ENCODE data around the gene MED26.
A peak's percentile ranks its signal among the peaks of the same experiment; 100 is the strongest.
"Not testable (repeated sequence)": the region's sequence is repeated elsewhere in the genome, so short reads cannot be mapped to it uniquely, and the experiment has no call there.

Gene MED26, protein sequence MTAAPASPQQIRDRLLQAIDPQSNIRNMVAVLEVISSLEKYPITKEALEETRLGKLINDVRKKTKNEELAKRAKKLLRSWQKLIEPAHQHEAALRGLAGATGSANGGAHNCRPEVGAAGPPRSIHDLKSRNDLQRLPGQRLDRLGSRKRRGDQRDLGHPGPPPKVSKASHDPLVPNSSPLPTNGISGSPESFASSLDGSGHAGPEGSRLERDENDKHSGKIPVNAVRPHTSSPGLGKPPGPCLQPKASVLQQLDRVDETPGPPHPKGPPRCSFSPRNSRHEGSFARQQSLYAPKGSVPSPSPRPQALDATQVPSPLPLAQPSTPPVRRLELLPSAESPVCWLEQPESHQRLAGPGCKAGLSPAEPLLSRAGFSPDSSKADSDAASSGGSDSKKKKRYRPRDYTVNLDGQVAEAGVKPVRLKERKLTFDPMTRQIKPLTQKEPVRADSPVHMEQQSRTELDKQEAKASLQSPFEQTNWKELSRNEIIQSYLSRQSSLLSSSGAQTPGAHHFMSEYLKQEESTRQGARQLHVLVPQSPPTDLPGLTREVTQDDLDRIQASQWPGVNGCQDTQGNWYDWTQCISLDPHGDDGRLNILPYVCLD

DNA sequence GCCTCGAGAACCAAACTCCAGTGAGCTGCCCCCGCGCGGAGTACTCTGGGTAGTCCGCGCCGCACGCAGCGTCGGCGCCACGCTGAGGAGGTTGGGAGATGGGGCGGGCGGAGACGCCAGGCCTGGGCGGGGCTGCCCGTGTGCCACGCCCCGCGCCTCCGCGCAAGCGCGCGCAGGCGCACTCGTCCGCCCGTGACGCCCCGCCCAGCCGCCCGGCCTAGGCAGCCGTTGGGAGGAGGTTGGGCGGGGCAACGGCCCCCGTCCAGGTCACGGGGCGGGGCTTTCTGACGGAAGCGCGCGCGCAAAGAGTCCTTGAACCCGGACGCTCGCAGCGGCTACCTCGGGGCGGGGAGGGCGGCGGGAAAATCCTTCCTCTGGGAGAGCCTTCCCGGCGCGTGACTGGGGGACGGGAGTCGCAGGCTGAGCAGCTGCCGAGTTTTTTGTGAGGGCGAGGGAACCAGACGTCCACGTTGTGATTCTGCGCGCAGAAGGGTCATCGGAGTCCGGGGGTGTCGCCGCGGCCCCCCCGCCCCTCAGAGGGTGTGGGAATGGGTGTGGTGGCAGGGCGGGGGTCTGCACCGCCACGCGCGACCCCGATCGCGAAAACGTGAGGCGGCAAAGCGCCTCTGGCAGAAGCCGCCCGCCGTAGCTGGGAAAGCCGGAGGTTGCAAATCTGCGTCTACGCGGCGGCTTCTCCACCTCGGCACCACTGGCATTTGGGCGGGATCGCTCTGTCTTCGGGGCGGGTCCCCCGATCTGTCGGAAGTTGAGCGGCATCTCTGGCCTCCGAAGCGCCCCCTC is at the start of gene MED26:
TSS of gene MED26 (minus strand) at position 22 of the 801 bp plus-strand sequence. CDS start 261 bp downstream, outside the sequence.
- DNase-seq = peak; percentile 95

DNA sequence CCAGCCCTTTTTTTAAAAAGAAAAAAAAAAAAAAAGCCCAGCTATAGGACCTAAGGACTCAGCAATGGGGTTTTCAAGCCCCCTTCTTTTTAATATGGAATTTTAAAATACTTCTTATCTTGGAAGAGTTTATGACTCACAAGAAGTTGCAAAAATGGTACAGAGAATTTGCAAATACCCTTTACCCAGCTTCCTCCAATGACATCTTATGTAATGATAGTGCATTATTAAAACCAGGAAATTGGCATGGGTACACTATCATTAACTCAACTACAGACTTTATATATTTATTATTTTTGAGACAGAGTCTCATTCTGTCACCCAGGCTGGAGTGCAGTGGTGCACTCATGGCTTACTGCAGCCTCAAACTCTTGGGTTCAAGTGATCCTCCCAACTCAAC is 49.1 kb upstream of the MED26 start:
- DNase-seq = no peak

DNA sequence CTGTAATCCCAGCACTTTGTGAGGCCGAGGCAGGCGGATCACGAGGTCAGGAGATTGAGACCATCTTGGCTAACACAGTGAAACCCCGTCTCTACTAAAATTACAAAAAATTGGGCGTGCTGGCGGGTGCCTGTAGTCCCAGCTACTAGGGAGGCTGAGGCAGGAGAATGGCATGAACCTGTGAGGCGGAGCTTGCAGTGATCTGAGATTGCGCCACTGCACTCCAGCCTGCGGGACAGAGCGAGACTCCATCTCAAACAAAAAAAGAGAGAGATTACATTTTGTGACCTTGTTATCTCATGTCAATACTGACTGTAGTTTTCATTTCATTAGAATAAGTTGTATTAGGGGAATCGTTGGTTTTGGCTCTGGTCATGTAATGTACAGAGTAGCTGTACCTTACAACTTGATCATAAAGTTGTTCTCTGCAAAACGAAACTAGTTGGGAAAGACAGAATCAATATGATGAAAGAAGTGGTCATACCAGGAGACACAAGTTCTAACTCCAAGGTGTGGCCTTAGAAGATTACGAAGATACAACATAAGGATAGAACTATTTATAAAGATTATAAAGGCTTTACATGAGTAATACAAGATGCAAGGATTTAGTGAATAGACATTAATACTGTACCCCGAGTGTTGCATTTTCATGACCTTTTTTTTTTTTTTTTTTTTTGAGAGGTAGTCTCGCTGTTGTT is 48.2 kb upstream of the MED26 start:
- DNase-seq = no peak

- DNase-seq = not testable (repeated sequence)
Observed at GRCh38 chr19:16673839-16674238, 45.8 kb upstream of the MED26 start.

DNA sequence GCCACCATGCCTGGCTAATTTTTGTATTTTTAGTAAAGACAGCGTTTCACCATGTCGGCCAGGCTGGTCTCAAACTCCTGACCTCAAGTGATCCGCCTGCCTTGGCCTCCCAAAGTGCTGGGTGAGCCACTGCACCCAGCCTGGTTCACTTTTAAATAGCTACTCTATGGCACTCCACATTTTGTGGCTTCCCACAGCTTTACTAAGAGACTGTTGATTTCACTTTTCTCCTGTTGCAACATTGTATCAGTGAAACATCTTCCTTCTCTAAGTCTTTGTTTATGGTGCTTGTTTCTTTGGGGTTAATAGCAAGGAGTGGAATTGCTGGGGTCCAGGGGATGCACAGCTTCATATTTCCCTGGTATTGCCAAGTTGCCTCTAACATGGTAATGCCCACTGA is 45.2 kb upstream of the MED26 start:
- no peak for DNase-seq

- no peak for DNase-seq
Observed at GRCh38 chr19:16671652-16672274, 43.8 kb upstream of the MED26 start.

DNA sequence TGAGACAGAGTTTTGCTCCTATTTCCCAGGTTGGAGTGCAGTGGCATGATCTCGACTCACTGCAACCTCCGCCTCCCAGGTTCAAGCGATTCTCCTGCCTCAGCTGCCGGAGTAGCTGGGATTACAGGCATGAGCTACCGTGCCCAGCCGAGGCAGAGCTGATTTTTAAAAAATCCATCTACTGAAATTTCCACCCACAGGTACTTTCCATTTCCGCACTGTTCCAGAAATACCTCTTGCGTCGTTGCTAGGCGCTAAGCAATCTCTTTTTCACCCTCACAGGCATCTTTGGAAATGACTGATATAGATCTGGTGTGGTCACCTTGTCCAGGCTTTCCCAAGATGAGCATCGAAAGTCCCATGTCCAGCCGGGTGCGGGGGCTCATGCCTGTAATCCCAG is 42.3 kb upstream of the MED26 start:
- no peak for DNase-seq

DNA sequence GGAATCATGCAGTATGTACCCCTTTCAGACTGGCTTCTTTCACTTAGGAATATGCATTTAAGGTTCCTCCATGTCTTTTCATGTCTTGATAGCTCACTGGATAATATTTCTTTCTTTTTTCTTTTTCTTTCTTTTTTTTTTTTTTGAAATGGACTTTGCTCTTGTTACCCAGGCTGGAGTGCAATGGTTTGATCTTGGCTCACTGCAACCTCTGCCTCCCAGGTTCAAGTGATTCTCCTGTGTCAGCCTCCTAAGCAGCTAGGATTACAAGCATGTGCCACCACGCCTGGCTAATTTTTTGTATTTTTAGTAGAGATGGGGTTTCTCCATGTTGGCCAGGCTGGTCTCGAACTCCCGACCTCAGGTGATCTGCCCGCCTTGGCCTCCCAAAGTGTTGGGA is 40.7 kb upstream of the MED26 start:
- DNase-seq = not testable (repeated sequence)

DNA sequence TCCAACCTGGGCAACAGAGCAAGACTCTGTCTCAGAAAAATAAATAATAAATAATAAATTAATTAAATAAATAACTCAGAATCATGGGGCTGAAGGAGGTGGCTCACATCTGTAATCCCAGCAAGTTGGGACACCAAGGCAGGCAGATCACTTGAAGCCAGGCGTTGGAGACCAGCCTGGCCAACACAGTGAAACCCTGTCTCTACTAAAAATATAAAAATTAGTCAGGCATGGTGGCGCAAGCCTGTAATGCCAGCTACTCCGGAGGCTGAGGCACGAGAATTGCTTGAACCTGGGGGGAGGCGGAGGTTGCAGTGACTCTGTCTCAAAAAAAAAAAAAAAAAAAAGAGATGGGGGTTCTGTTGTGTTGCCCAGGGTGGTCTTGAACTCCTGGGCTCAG is 40.2 kb upstream of the MED26 start:
- no peak for DNase-seq

- peak; percentile 34 for DNase-seq
Observed at GRCh38 chr19:16661480-16662034, 33.6 kb upstream of the MED26 start.

DNA sequence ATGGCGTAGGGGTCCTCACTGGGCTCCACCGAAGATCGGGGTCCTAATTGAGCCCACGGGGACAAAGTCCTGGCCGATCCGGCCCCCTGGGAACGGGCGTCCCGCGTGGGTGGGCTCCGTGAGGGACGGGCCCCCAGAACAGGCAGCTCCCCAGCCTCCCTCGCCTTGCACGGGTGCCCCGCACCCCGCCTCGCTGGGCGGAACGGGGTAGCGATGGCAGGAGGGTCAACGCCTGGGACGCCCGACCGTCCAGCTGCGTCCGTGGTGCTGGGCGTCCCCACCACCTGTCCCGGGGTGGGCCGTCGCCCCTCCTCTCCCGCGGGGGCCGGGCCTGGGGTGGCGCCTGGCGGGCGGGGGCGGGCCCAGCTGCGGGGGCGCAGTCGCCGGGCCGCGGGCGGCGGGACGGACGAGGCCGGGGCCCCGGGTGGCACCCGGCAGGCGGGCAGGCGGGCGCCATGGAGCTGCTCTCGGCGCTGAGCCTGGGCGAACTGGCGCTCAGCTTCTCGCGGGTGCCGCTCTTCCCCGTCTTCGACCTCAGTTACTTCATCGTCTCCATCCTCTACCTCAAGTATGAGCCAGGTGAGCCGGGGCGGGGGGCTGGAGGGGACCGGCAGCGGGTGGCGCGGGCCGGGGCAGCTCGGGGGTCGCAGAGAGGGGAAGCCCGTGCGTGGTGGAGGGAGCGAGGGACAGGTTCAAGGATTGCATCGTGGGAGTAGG is 32.9 kb upstream of the MED26 start, which contains the start of gene TMEM38A:
TSS of gene TMEM38A (plus strand) at position 377 of the 717 bp plus-strand sequence. CDS start at position 456, 79 bp downstream.
- no peak for DNase-seq

GRCh38 chr19:16659832-16660708 is 32.1 kb upstream of the MED26 start, which contains the start of gene SMIM7:
Gene SMIM7 (minus strand): TSS chr19:16660144. CDS start chr19:16660110, 34 bp downstream.
- peak; percentile 98 for DNase-seq

DNA sequence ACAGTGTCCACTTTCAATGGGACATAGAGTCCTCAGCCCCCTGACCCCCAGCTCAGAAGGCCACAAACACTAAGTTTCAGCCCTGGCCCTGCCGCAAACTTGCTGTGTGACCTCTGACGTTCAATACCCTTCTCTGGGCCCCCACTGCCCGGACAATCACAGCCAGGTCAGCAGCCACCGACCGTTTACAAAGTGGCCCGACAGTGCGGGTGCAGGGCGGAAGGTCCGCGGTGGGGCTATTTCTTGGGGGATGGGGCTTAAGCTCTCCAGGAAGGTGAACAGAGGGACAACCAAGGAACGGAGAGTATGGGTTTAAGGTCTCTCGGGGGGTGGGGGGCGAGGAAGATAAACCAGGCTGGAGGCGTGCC is 31.4 kb upstream of the MED26 start:
- no peak for DNase-seq

GRCh38 chr19:16657384-16657783 is 29.4 kb upstream of the MED26 start:
- DNase-seq = no peak

GRCh38 chr19:16655727-16656126 is 27.7 kb upstream of the MED26 start:
- no peak for DNase-seq

DNA sequence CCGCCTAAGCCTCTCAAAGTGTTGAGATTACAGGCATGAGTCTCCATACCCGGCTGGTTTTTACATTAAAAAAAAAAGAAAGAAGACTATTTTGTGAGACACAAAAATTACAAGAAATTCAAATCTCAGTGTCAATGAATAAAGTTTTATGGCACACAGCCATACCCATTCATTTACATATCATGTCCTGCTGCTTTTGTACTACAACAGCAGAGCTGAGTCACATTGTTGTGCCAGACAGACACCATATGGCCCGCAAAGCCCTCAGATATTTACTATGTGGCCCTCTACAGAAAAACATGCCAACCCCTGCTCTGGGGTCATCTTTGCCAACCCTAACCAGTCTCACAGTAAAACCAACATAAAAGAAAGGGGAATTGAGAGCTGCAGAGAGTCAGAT is 26.6 kb upstream of the MED26 start:
- no peak for DNase-seq

DNA sequence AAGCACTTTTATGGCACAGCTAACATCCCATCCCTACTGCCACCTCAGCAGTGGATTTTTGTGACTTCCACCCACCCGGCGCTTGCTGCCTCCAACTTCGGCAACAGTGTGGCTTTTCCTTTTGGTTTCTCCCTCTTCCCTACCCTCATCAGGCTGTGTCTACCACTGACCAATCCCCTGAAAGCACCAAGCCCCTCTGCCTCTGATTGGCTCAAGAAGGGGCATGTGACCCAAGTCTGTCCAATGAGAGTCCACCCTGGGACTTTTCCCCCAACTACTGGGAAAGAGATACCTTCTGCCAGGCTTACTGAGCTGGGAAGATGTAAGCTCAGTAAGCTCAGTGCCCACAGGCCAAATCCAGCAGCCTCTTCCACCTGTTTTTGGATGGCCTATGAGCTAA is 26.1 kb upstream of the MED26 start:
- DNase-seq = no peak

DNA sequence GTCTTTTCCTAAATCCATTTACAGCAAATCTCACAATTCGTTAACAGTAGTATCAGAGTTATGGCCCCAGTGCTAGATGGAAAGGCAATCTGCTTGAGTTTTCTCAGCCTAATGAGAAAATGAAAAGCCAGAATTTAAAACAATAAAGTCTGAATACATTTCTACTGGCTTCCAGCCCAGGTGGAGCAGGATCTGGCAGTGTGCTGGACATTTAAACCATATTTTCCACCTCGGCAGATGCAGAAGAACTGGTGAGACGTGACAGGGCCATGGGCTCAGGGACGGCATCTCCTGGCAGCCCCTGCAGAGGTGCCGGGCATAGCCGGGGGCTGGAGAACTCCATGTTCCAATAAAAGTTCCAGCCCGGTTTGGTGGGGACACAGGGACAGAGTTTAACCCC is 24.9 kb upstream of the MED26 start:
- no peak for DNase-seq

DNA sequence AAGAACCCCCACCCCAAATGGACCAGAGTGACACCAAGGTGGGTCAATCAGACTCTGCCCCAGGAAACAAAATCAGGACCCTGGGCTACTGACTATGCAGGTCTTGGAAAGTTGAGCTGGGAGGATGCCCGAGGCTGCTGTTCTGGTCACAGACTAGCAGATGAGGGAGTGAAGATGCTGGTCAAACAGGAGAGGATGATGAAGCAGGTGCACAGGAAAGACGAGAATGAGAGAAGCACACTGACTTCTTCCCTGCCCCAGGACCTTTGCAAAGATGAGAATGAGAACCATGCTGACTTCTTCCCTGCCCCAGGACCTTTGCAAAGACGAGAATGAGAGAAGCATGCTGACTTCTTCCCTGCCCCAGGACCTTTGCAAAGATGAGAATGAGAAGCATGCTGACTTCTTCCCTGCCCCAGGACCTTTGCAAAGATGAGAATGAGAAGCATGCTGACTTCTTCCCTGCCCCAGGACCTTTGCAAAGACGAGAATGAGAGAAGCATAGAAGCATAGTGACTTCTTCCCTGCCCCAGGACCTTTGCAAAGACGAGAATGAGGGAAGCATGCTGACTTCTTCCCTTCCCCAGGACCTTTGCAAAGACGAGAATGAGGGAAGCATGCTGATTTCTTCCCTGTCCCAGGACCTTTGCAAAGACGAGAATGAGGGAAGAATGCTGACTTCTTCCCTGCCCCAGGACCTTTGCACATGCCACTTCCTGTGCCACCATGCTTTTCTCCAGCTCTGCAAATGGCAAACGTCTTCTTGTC is 23.6 kb upstream of the MED26 start:
- DNase-seq = not testable (repeated sequence)

GRCh38 chr19:16650821-16651220 is 22.8 kb upstream of the MED26 start:
- no peak for DNase-seq
